OCI-LY7 (cell line): Measurements from ENCODE around the gene IPCEF1. TPM values are rescaled to one million over a fixed set of nuclear protein-coding genes. Genes with fewer than 3 reads are reported as not detected.
"Not testable (repeated sequence)": the region's sequence is repeated elsewhere in the genome, so short reads cannot be mapped to it uniquely, and the experiment has no call there.

Experiments used
- BruUV-seq: library from RNA; stranded (reverse); fragments of 400-500 nt; replicated peaks from 2 replicates; lab custom pipeline; 2021; lab: Mats Ljungman, UMichigan
- CTCF ChIA-PET: fragments of 300-600 bp; sonication (Branson Sonifier 250); formaldehyde crosslinking; loops from one replicate; lab custom pipeline; 2022; ENCODE audit warnings: antibody characterized with exemption; ENCODE audit not compliant: unreplicated experiment; lab: Charles Lee
- POLR2A ChIA-PET: fragments of 300-600 bp; sonication (Branson Sonifier 250); formaldehyde crosslinking; loops from one replicate; lab custom pipeline; 2022; ENCODE audit warnings: antibody characterized with exemption; lab: Charles Lee
- DNase-seq: peaks from one replicate; pipeline ENCODE4 v3.0.0-alpha.2; 2015; ENCODE audit warnings: low spot score
- H2AFZ ChIP-seq: fragments of 200-600 bp; sonication (generic), shearing (Covaris generic); 2 replicates; pipeline ENCODE4 v1.6.1; 2014; ENCODE audit warnings: mild to moderate bottlenecking, antibody characterized with exemption, low read length, moderate library complexity
- H3K27ac ChIP-seq: fragments of 200-600 bp; sonication (generic); 2 replicates; pipeline ENCODE4 v1.5.1; 2014; ENCODE audit warnings: mixed run types, low read depth, mild to moderate bottlenecking, moderate library complexity, low read length, inconsistent platforms; ENCODE audit not compliant: poor library complexity, severe bottlenecking
- H3K36me3 ChIP-seq: fragments of 200-600 bp; sonication (generic); 2 replicates; pipeline ENCODE4 v1.6.1; 2014; ENCODE audit warnings: mild to moderate bottlenecking, antibody characterized with exemption, low read length, moderate library complexity, mixed read lengths; ENCODE audit not compliant: insufficient read depth
- H3K4me1 ChIP-seq: fragments of 200-600 bp; sonication (generic); 2 replicates; pipeline ENCODE4 v1.5.1; 2014; ENCODE audit warnings: mild to moderate bottlenecking, low read length; ENCODE audit not compliant: insufficient read depth, poor library complexity, severe bottlenecking
- H3K4me2 ChIP-seq: fragments of 200-600 bp; sonication (generic); 2 replicates; pipeline ENCODE4 v1.6.1; 2014; ENCODE audit warnings: mild to moderate bottlenecking, low read length
- H3K4me3 ChIP-seq: fragments of 200-600 bp; sonication (generic); 2 replicates; pipeline ENCODE4 v1.5.1; 2014; ENCODE audit warnings: mild to moderate bottlenecking, low read depth, low read length; ENCODE audit not compliant: poor library complexity, severe bottlenecking
- H3K79me2 ChIP-seq: fragments of 200-600 bp; sonication (generic); 2 replicates; pipeline ENCODE4 v1.6.1; 2016; ENCODE audit warnings: low read depth, mild to moderate bottlenecking, low read length, moderate library complexity, mixed read lengths; ENCODE audit not compliant: insufficient read depth
- H3K9me2 ChIP-seq: fragments of 200-600 bp; sonication (generic); 2 replicates; pipeline ENCODE4 v1.6.1; 2016; ENCODE audit warnings: mild to moderate bottlenecking, low read length, mixed read lengths; ENCODE audit not compliant: insufficient read depth
- H3K9me3 ChIP-seq: fragments of 200-600 bp; sonication (generic); 2 replicates; pipeline ENCODE4 v1.6.1; 2014; ENCODE audit warnings: mild to moderate bottlenecking, mixed run types, low read length, mixed read lengths
- H4K20me1 ChIP-seq: fragments of 200-600 bp; sonication (generic); 2 replicates; pipeline ENCODE4 v1.6.1; 2014; ENCODE audit warnings: mild to moderate bottlenecking, antibody characterized with exemption, low read length, moderate library complexity, mixed read lengths; ENCODE audit not compliant: insufficient read depth
- CTCF ChIP-seq: fragments of 200-600 bp; sonication (generic); conservative IDR thresholded peaks from 2 replicates; pipeline ENCODE4 v1.5.1; 2014; ENCODE audit warnings: mild to moderate bottlenecking, antibody characterized with exemption, low read length, moderate library complexity, mixed read lengths
- EZH2phosphoT487 ChIP-seq: fragments of 200-600 bp; sonication (generic); IDR thresholded peaks from 2 replicates; pipeline ENCODE4 v1.6.1; 2018; ENCODE audit warnings: low read depth, borderline replicate concordance, mild to moderate bottlenecking, mixed run types, antibody characterized with exemption, low read length, moderate library complexity, mixed read lengths
- intact Hi-C: fragments of 100-400 bp; cut with micrococcal nuclease; formaldehyde crosslinking; loops from one replicate; pipeline ENCODE4 v1.10.0; 2022; ENCODE audit not compliant: unreplicated experiment
- total RNA-seq, 2 experiments: library from RNA; depleted of rRNA in 1 of 2; stranded (reverse); fragments of >200 nt in 1 of 2; shearing (Covaris generic) in 1 of 2; gene quantifications; 2 replicates each; pipeline ENCODE4 v1.2.3, GENCODE V29; 2014 to 2022

IPCEF1 gene
- total RNA-seq, 2 experiments from 2014 or later, result not detected

GRCh38 chr6:154179434-154179833 lies 177.2 kb downstream of the IPCEF1 start:
- Histone ChIP-seq H2AFZ (no peak overlapping the region), H3K4me1 (no peaks in the 10 kb centered on the region), H3K9me2 (no peaks in the 10 kb centered on the region), H3K27ac (no peak overlapping the region), H4K20me1 (no peaks in the 10 kb centered on the region), H3K4me2 (no peak overlapping the region), H3K36me3 (no peaks in the 10 kb centered on the region), H3K4me3 (no peak overlapping the region), H3K9me3 (no peaks in the 10 kb centered on the region), H3K79me2 (no peaks in the 10 kb centered on the region)
- intact Hi-C loops, result no loop called here
- ChIA-PET CTCF (no interaction called here), POLR2A (no interaction called here)
- no TSS peak for BruUV-seq
- TF ChIP-seq EZH2phosphoT487 (no peak), CTCF (no peak)
- DNase-seq, result no peak

GRCh38 chr6:154172393-154172792 lies 184.2 kb downstream of the IPCEF1 start:
- POLR2A ChIA-PET, result interaction anchor here (0.7 kb wide), 1 partner anchor 12 kb away, joined by 3 read pairs; no protein-coding TSS in a partner anchor
- H3K9me3 ChIP-seq, DNase-seq, H3K27ac ChIP-seq, H2AFZ ChIP-seq, H4K20me1 ChIP-seq, CTCF ChIA-PET, H3K36me3 ChIP-seq, H3K4me2 ChIP-seq, intact Hi-C loops, H3K9me2 ChIP-seq, BruUV-seq, H3K4me3 ChIP-seq, H3K79me2 ChIP-seq, H3K4me1 ChIP-seq: not testable (repeated sequence)

GRCh38 chr6:154170106-154170505 lies 186.5 kb downstream of the IPCEF1 start:
- H3K27ac ChIP-seq, result no peak overlapping the region
- no peaks in the 10 kb centered on the region for H4K20me1 ChIP-seq
- no peaks in the 10 kb centered on the region for H3K4me1 ChIP-seq
- H3K79me2 ChIP-seq, result no peaks in the 10 kb centered on the region
- POLR2A ChIA-PET, result no interaction called here
- H3K4me2 ChIP-seq, result no peak overlapping the region
- no peak overlapping the region for H2AFZ ChIP-seq
- no peaks in the 10 kb centered on the region for H3K36me3 ChIP-seq
- no peaks in the 10 kb centered on the region for H3K9me2 ChIP-seq
- CTCF ChIA-PET, result no interaction called here
- H3K9me3 ChIP-seq, result no peaks in the 10 kb centered on the region
- H3K4me3 ChIP-seq, result no peak overlapping the region
- DNase-seq, result no peak
- intact Hi-C loops, result no loop called here
- BruUV-seq, result no TSS peak
- TF ChIP-seq CTCF (no peak), EZH2phosphoT487 (no peak)
